SK-N-SH treated with all-trans-retinoic acid at 6 μM for 48 hours (cell line): Measurements from ENCODE around the gene NRGN.

Experiments
- ATAC-seq: fragments of 200-7000 bp; cut with Tn5 transposase; 3 replicates; pipeline ENCODE4 v1.9.1; 2020; ENCODE audit warnings: mild to moderate bottlenecking, moderate library complexity
- ARNTL ChIP-seq: fragments of 450-650 bp; formaldehyde crosslinking; IDR thresholded peaks from 2 replicates; pipeline ENCODE4 v1.5.0; 2020; ENCODE audit warnings: low read depth, mild to moderate bottlenecking, moderate library complexity, borderline replicate concordance
- CSDC2 ChIP-seq: fragments of 250-450 bp; sonication (Bioruptor Pico); IDR thresholded peaks from 2 replicates; pipeline ENCODE4 v1.5.0; 2020; ENCODE audit warnings: mild to moderate bottlenecking, moderate library complexity
- ESRRG ChIP-seq: fragments of 250-450 bp; sonication (Bioruptor Pico); IDR thresholded peaks from 2 replicates; pipeline ENCODE4 v1.6.1; 2021; ENCODE audit warnings: mild to moderate bottlenecking
- GLIS3 ChIP-seq: fragments of 250-450 bp; sonication (Bioruptor Pico); IDR thresholded peaks from 2 replicates; pipeline ENCODE4 v1.5.0; 2020; ENCODE audit warnings: mild to moderate bottlenecking, moderate library complexity
- ISL1 ChIP-seq: fragments of 250-450 bp; sonication (Bioruptor Pico); IDR thresholded peaks from 2 replicates; pipeline ENCODE4 v2.1.2; 2022; ENCODE audit warnings: mild to moderate bottlenecking, moderate library complexity
- OSR1 ChIP-seq: fragments of 250-450 bp; sonication (Bioruptor Pico); IDR thresholded peaks from 2 replicates; pipeline ENCODE4 v1.8.0; 2022; ENCODE audit warnings: moderate library complexity, mild to moderate bottlenecking, inconsistent platforms
- PPARA ChIP-seq: fragments of 250-450 bp; sonication (Bioruptor Pico); IDR thresholded peaks from 2 replicates; pipeline ENCODE4 v1.5.0; 2020; ENCODE audit warnings: mild to moderate bottlenecking, borderline replicate concordance
- SNAI2 ChIP-seq: fragments of 250-450 bp; sonication (Bioruptor Pico); IDR thresholded peaks from 2 replicates; pipeline ENCODE4 v1.5.0; 2020; ENCODE audit warnings: mild to moderate bottlenecking, moderate library complexity
- TCF4 ChIP-seq: fragments of 250-450 bp; sonication (Bioruptor Pico); IDR thresholded peaks from 2 replicates; pipeline ENCODE4 v1.8.0; 2021; ENCODE audit warnings: mild to moderate bottlenecking, moderate library complexity, borderline replicate concordance
- TOX ChIP-seq: fragments of 250-450 bp; sonication (Bioruptor Pico); IDR thresholded peaks from 2 replicates; pipeline ENCODE4 v1.8.0; 2021; ENCODE audit warnings: mild to moderate bottlenecking, moderate library complexity, borderline replicate concordance
- ZC3H10 ChIP-seq: fragments of 250-450 bp; sonication (Bioruptor Pico); IDR thresholded peaks from 2 replicates; pipeline ENCODE4 v1.5.1; 2021; ENCODE audit warnings: mild to moderate bottlenecking, moderate library complexity
- ZFP3 ChIP-seq: fragments of 250-450 bp; sonication (Bioruptor Pico); IDR thresholded peaks from 2 replicates; pipeline ENCODE4 v1.5.0; 2020; ENCODE audit warnings: mild to moderate bottlenecking, moderate library complexity
- ZFP30 ChIP-seq: fragments of 450-650 bp; formaldehyde crosslinking; IDR thresholded peaks from 2 replicates; pipeline ENCODE4 v1.5.0; 2022; ENCODE audit warnings: mild to moderate bottlenecking, moderate library complexity
- ZNF565 ChIP-seq: fragments of 450-650 bp; formaldehyde crosslinking; conservative IDR thresholded peaks from 2 replicates; pipeline ENCODE4 v1.5.0; 2020; ENCODE audit warnings: low read depth, mild to moderate bottlenecking, moderate library complexity
- ZNF8 ChIP-seq: fragments of 450-650 bp; formaldehyde crosslinking; IDR thresholded peaks from 2 replicates; pipeline ENCODE4 v1.5.0; 2020; ENCODE audit warnings: mild to moderate bottlenecking, moderate library complexity
- TF ChIP-seq, protein P1 (sequence below): fragments of 250-450 bp; sonication (Bioruptor Pico); IDR thresholded peaks from 2 replicates; pipeline ENCODE4 v1.8.0; 2020; ENCODE audit warnings: mild to moderate bottlenecking, moderate library complexity, borderline replicate concordance
- TF ChIP-seq, protein P2 (sequence below): fragments of 250-450 bp; sonication (Bioruptor Pico); IDR thresholded peaks from 2 replicates; pipeline ENCODE4 v1.8.0; 2021; ENCODE audit warnings: low read depth, mild to moderate bottlenecking, moderate library complexity, borderline replicate concordance
- TF ChIP-seq, protein P3 (sequence below): fragments of 250-450 bp; sonication (Bioruptor Pico); IDR thresholded peaks from 2 replicates; pipeline ENCODE4 v1.5.0; 2020; ENCODE audit warnings: mild to moderate bottlenecking, moderate library complexity
- TF ChIP-seq, protein P4 (sequence below): fragments of 250-450 bp; sonication (Bioruptor Pico); IDR thresholded peaks from 2 replicates; pipeline ENCODE4 v1.5.1; 2021; ENCODE audit warnings: mild to moderate bottlenecking, moderate library complexity

Gene NRGN

DNA sequence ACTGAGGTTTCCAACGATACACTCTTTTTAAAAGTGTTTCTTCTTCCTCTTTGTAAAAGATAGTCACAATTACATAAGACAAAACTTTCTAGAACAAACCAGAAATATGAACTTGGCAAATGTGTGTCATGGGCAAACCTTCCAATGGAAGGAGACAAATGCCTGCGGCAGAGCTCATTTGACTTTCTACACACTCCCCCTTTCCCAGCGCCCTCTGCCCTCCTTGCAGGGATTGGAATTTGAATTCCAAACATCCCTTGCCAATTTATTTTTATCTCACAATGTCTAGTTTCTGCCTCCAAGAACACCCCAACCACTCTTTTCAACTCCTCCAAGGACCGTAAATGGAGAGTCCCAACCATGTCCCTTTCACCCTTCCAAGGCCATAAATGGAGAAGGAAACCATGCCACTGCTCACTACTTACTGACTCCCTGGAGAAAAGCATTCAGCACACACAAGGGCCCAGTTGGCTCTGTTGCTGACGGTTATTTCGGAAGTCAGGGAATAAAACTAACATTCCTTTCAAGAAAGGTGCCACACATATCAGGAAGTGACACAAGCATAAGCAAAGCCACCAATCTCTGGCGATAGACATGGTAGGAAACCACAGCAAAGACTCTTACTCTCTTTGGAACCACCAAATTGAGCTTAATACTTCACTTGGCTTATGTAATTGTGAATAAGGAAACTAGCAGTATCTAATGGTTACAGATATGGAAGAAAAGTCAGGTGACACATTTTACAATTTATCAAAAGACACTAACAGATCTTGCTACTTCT is 37.3 kb downstream of the NRGN start:
- no peak for ATAC-seq
- TF ChIP-seq, protein P1, sequence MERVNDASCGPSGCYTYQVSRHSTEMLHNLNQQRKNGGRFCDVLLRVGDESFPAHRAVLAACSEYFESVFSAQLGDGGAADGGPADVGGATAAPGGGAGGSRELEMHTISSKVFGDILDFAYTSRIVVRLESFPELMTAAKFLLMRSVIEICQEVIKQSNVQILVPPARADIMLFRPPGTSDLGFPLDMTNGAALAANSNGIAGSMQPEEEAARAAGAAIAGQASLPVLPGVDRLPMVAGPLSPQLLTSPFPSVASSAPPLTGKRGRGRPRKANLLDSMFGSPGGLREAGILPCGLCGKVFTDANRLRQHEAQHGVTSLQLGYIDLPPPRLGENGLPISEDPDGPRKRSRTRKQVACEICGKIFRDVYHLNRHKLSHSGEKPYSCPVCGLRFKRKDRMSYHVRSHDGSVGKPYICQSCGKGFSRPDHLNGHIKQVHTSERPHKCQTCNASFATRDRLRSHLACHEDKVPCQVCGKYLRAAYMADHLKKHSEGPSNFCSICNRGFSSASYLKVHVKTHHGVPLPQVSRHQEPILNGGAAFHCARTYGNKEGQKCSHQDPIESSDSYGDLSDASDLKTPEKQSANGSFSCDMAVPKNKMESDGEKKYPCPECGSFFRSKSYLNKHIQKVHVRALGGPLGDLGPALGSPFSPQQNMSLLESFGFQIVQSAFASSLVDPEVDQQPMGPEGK: no peak
- TF ChIP-seq ZC3H10 (CRISPR knock-in tag) (no peak), SNAI2 (CRISPR knock-in tag) (no peak), CSDC2 (CRISPR knock-in tag) (no peak)
- TF ChIP-seq, all 23 proteins: peak for 0

DNA sequence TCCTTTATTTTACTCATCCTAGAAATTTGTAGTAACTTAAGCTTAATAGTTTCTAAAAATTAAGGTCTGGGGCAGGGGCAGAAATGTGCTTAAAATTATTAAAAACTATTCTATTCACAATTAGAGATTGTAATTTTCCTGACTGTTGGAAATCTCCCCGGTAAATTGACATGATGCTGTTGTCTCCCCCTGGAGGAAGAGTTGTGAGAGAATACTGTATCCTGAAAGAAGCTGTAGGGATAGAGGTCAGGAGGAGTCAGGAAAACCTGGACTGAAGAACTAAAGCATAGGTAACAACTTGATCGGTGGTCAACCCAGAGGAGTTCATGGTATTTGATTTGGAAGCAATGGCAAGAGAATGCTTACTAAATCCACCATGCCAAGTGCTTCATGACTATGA is 38.5 kb downstream of the NRGN start:
- no peak for TF ChIP-seq OSR1 (CRISPR knock-in tag)
- no peak for TF ChIP-seq ARNTL (CRISPR knock-in tag)
- TF ChIP-seq ZFP30: no peak
- no peak for TF ChIP-seq GLIS3 (CRISPR knock-in tag)
- TF ChIP-seq ZFP3 (CRISPR knock-in tag): no peak
- TF ChIP-seq ZNF565 (CRISPR knock-in tag): no peak
- TF ChIP-seq, protein P1: no peak
- ATAC-seq: no peak

DNA sequence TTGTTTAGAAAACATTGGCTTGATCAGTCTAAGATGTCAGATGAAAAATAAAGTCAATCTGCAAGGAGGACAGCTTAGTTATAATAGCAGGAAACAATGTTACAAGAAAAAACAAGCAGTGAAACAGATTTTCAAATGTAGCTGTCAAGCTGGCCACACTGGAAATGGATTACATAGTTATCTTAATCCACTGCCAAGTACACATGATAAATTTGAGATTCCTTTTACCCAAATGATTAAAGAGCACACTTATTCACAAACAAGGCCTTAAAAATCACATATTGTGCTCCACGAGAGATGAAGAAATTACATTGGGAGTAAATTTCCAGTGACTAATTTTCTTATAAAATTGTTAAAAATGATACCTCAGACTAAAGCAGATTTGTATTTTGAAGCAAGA is 39.8 kb downstream of the NRGN start:
- no peak for TF ChIP-seq TCF4 (CRISPR knock-in tag)
- TF ChIP-seq ESRRG: no peak
- TF ChIP-seq PPARA (CRISPR knock-in tag): no peak
- TF ChIP-seq ZFP3 (CRISPR knock-in tag): no peak
- no peak for ATAC-seq

DNA sequence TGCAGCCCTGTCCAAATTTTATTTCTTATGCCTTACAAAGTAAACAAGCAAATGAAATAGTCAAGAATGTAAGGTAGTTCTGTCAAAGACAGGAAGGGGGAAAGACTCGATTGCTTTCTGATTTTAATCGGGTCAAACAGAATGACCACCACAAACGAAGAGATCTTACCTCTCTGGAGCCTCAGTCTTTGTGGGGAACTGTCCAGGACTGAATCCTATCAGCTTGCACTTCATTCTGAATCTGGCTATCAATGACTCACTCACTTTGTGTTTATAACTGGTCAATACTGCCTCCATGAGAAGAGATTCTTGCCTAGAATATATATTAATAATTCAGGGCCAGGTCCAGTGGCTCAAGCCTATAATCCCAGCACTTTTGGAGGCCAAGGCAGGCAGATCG is 43.3 kb downstream of the NRGN start:
- TF ChIP-seq CSDC2 (CRISPR knock-in tag): no peak
- no peak for TF ChIP-seq ZNF8
- no peak for ATAC-seq

DNA sequence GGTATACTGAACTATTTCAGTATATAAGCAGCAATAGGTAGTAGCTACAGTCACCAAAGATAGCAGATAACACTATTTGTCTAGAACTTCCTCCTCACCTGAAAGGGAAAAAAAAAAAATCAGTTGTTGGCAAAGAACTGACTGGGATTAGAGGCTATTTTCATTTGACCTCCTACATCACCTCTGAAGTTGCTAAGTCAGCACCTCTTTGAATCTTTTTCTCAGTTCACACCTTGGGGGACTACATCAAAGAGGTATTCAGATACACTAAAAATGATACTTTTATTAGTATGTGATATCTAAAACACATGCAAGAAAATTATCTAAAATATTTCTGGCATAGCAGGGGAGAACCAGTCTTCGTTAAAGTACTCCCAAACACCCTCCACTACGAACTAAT is 44.3 kb downstream of the NRGN start:
- ATAC-seq: no peak
- no peak for TF ChIP-seq ZNF565 (CRISPR knock-in tag)
- TF ChIP-seq, protein P2, sequence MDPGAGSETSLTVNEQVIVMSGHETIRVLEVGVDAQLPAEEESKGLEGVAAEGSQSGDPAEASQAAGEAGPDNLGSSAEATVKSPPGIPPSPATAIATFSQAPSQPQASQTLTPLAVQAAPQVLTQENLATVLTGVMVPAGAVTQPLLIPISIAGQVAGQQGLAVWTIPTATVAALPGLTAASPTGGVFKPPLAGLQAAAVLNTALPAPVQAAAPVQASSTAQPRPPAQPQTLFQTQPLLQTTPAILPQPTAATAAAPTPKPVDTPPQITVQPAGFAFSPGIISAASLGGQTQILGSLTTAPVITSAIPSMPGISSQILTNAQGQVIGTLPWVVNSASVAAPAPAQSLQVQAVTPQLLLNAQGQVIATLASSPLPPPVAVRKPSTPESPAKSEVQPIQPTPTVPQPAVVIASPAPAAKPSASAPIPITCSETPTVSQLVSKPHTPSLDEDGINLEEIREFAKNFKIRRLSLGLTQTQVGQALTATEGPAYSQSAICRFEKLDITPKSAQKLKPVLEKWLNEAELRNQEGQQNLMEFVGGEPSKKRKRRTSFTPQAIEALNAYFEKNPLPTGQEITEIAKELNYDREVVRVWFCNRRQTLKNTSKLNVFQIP (CRISPR knock-in tag): no peak
- TF ChIP-seq TCF4 (CRISPR knock-in tag): no peak
- no peak for TF ChIP-seq ZC3H10 (CRISPR knock-in tag)
- no peak for TF ChIP-seq ISL1
- no peak for TF ChIP-seq ZFP3 (CRISPR knock-in tag)
- TF ChIP-seq, protein P3, sequence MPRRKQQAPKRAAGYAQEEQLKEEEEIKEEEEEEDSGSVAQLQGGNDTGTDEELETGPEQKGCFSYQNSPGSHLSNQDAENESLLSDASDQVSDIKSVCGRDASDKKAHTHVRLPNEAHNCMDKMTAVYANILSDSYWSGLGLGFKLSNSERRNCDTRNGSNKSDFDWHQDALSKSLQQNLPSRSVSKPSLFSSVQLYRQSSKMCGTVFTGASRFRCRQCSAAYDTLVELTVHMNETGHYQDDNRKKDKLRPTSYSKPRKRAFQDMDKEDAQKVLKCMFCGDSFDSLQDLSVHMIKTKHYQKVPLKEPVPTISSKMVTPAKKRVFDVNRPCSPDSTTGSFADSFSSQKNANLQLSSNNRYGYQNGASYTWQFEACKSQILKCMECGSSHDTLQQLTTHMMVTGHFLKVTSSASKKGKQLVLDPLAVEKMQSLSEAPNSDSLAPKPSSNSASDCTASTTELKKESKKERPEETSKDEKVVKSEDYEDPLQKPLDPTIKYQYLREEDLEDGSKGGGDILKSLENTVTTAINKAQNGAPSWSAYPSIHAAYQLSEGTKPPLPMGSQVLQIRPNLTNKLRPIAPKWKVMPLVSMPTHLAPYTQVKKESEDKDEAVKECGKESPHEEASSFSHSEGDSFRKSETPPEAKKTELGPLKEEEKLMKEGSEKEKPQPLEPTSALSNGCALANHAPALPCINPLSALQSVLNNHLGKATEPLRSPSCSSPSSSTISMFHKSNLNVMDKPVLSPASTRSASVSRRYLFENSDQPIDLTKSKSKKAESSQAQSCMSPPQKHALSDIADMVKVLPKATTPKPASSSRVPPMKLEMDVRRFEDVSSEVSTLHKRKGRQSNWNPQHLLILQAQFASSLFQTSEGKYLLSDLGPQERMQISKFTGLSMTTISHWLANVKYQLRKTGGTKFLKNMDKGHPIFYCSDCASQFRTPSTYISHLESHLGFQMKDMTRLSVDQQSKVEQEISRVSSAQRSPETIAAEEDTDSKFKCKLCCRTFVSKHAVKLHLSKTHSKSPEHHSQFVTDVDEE (CRISPR knock-in tag): no peak
- no peak for TF ChIP-seq TOX (CRISPR knock-in tag)
- no peak for TF ChIP-seq GLIS3 (CRISPR knock-in tag)
- no peak for TF ChIP-seq ESRRG
- TF ChIP-seq, protein P4, sequence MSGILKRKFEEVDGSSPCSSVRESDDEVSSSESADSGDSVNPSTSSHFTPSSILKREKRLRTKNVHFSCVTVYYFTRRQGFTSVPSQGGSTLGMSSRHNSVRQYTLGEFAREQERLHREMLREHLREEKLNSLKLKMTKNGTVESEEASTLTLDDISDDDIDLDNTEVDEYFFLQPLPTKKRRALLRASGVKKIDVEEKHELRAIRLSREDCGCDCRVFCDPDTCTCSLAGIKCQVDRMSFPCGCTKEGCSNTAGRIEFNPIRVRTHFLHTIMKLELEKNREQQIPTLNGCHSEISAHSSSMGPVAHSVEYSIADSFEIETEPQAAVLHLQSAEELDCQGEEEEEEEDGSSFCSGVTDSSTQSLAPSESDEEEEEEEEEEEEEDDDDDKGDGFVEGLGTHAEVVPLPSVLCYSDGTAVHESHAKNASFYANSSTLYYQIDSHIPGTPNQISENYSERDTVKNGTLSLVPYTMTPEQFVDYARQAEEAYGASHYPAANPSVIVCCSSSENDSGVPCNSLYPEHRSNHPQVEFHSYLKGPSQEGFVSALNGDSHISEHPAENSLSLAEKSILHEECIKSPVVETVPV (CRISPR knock-in tag): no peak
- TF ChIP-seq, all 23 proteins: peak for 0
